ENCODE data around the gene SERPINA5. TPM values are rescaled to one million over a fixed set of nuclear protein-coding genes. Genes with fewer than 3 reads are reported as not detected.
"Not testable (repeated sequence)": the region's sequence is repeated elsewhere in the genome, so short reads cannot be mapped to it uniquely, and the experiment has no call there.

SERPINA5 gene
- total and polyA plus RNA-seq, 2 donors (not counting 1 experiment from before 2014, with no cell fraction given): not detected

GRCh38 chr14:94636744-94637412 lies 55.7 kb downstream of the SERPINA5 start:
- Histone ChIP-seq H3K4me3 (replicated peaks in 1 of 4; ENCODE audit: control extremely low read depth in 1 of 4, insufficient read depth in 1 of 4, low read depth in 3 of 4, low read length in 4 of 4) (no peak overlapping the region), H3K9ac (ENCODE audit: insufficient read depth, low read length) (no peak overlapping the region), H2AFZ (ENCODE audit: low read length) (no peak overlapping the region), H3K27me3 (ENCODE audit: control insufficient read depth, insufficient read depth, low read length) (no peaks in the 10 kb centered on the region), H3K36me3 (ENCODE audit: control insufficient read depth, insufficient read depth, low read length) (no peaks in the 10 kb centered on the region), H3K4me2 (ENCODE audit: extremely low read depth, insufficient read depth, low read length) (no peak overlapping the region), H4K20me1 (ENCODE audit: control insufficient read depth, extremely low read depth, insufficient read depth, low read length) (no peaks in the 10 kb centered on the region), H3K27ac (ENCODE audit: insufficient read depth, low read length) (no peak overlapping the region), H3K4me1 (ENCODE audit: control insufficient read depth, extremely low read depth, insufficient read depth, low read length) (no peaks in the 10 kb centered on the region), H3K9me3 (ENCODE audit: control insufficient read depth, insufficient read depth, low read depth, low read length) (no peaks in the 10 kb centered on the region), H3K79me2 (ENCODE audit: control insufficient read depth, insufficient read depth, low read length) (no peaks in the 10 kb centered on the region)
- no peak for DNase-seq (ENCODE audit: low read depth in 2 of 2)
- no peak for TF ChIP-seq EZH2 (IDR thresholded peaks at IDR 0.05; ENCODE audit: low read length, missing control alignments)
- peak in 1 of 2 donors; percentile 12 for TF ChIP-seq CTCF (conservative IDR thresholded peaks at IDR 0.05 in 1 of 2, IDR thresholded peaks at IDR 0.05 in 1 of 2; ENCODE audit: low read depth in 1 of 2, low read length in 2 of 2)

GRCh38 chr14:94637814-94638213 lies 56.6 kb downstream of the SERPINA5 start:
- not testable (repeated sequence) for H3K9ac ChIP-seq (ENCODE audit: insufficient read depth, low read length); H4K20me1 ChIP-seq (ENCODE audit: control insufficient read depth, extremely low read depth, insufficient read depth, low read length)

GRCh38 chr14:94638339-94638738 lies 57.1 kb downstream of the SERPINA5 start:
- H3K27ac ChIP-seq (ENCODE audit: insufficient read depth, low read length): no peak overlapping the region
- no peak overlapping the region for H3K9ac ChIP-seq (ENCODE audit: insufficient read depth, low read length)
- H4K20me1 ChIP-seq (ENCODE audit: control insufficient read depth, extremely low read depth, insufficient read depth, low read length): no peaks in the 10 kb centered on the region
- no peaks in the 10 kb centered on the region for H3K27me3 ChIP-seq (ENCODE audit: control insufficient read depth, insufficient read depth, low read length)
- no peaks in the 10 kb centered on the region for H3K36me3 ChIP-seq (ENCODE audit: control insufficient read depth, insufficient read depth, low read length)
- no peaks in the 10 kb centered on the region for H3K79me2 ChIP-seq (ENCODE audit: control insufficient read depth, insufficient read depth, low read length)
- H3K4me2 ChIP-seq (ENCODE audit: extremely low read depth, insufficient read depth, low read length): no peak overlapping the region
- TF ChIP-seq CTCF (conservative IDR thresholded peaks at IDR 0.05 in 1 of 2, IDR thresholded peaks at IDR 0.05 in 1 of 2; ENCODE audit: low read depth in 1 of 2, low read length in 2 of 2): no peak
- TF ChIP-seq EZH2 (IDR thresholded peaks at IDR 0.05; ENCODE audit: low read length, missing control alignments): no peak
- peak in 1 of 2 donors; percentile 41 for DNase-seq (ENCODE audit: low read depth in 2 of 2)
- no peak overlapping the region for H3K4me3 ChIP-seq (replicated peaks in 1 of 4; ENCODE audit: control extremely low read depth in 1 of 4, insufficient read depth in 1 of 4, low read depth in 3 of 4, low read length in 4 of 4)
- H3K4me1 ChIP-seq (ENCODE audit: control insufficient read depth, extremely low read depth, insufficient read depth, low read length): no peaks in the 10 kb centered on the region
- H3K9me3 ChIP-seq (ENCODE audit: control insufficient read depth, insufficient read depth, low read depth, low read length): no peaks in the 10 kb centered on the region
- no peak overlapping the region for H2AFZ ChIP-seq (ENCODE audit: low read length)

More at GRCh38 chr14:94637814-94638213, 56.6 kb downstream of the SERPINA5 start:
- not testable (repeated sequence) for H3K36me3 ChIP-seq (ENCODE audit: control insufficient read depth, insufficient read depth, low read length); H3K9me3 ChIP-seq (ENCODE audit: control insufficient read depth, insufficient read depth, low read depth, low read length); H3K27me3 ChIP-seq (ENCODE audit: control insufficient read depth, insufficient read depth, low read length); H3K79me2 ChIP-seq (ENCODE audit: control insufficient read depth, insufficient read depth, low read length); H3K27ac ChIP-seq (ENCODE audit: insufficient read depth, low read length); H3K4me2 ChIP-seq (ENCODE audit: extremely low read depth, insufficient read depth, low read length); H3K4me1 ChIP-seq (ENCODE audit: control insufficient read depth, extremely low read depth, insufficient read depth, low read length); DNase-seq (ENCODE audit: low read depth in 2 of 2); H2AFZ ChIP-seq (ENCODE audit: low read length); H3K4me3 ChIP-seq (replicated peaks in 1 of 4; ENCODE audit: control extremely low read depth in 1 of 4, insufficient read depth in 1 of 4, low read depth in 3 of 4, low read length in 4 of 4)

Measured in fibroblast of lung (primary cell).